GM18519 (cell line): ENCODE results near the gene WDR31.
"Not testable (repeated sequence)": the region's sequence is repeated elsewhere in the genome, so short reads cannot be mapped to it uniquely, and the experiment has no call there.

Source experiments
- ATAC-seq: cut with Tn5 transposase; IDR thresholded peaks from one replicate; pipeline ENCODE4 v1.9.1; 2021; ENCODE audit warnings: mild to moderate bottlenecking, moderate library complexity; ENCODE audit not compliant: unreplicated experiment, low FRiP score

Gene WDR31

GRCh38 chr9:113368982-113369854 lies 29.1 kb upstream of the WDR31 start:
- ATAC-seq = no peak

- ATAC-seq = no peak
These were observed 28.4 kb upstream of the WDR31 start for GRCh38 chr9:113368348-113368981.

GRCh38 chr9:113365652-113366051 lies 25.6 kb upstream of the WDR31 start:
- not testable (repeated sequence) for ATAC-seq

- no peak for ATAC-seq
These were observed 24.9 kb upstream of the WDR31 start for GRCh38 chr9:113364951-113365350.

- ATAC-seq = no peak
These were observed 23.3 kb upstream of the WDR31 start for GRCh38 chr9:113363336-113363735.

GRCh38 chr9:113361304-113362018 lies 21.4 kb upstream of the WDR31 start:
- no peak for ATAC-seq

- no peak for ATAC-seq
These were observed 20.3 kb upstream of the WDR31 start for GRCh38 chr9:113360242-113360842.

- no peak for ATAC-seq
These were observed 19.3 kb upstream of the WDR31 start for GRCh38 chr9:113359385-113359784.

GRCh38 chr9:113356686-113357292 lies 16.7 kb upstream of the WDR31 start:
- no peak for ATAC-seq

- no peak for ATAC-seq
These were observed 15.0 kb upstream of the WDR31 start for GRCh38 chr9:113355040-113355596.

GRCh38 chr9:113352411-113352810 lies 12.3 kb upstream of the WDR31 start:
- no peak for ATAC-seq

GRCh38 chr9:113352006-113352405 lies 11.9 kb upstream of the WDR31 start:
- ATAC-seq = no peak

- ATAC-seq = no peak
These were observed 10.9 kb upstream of the WDR31 start for GRCh38 chr9:113350937-113351336.

- no peak for ATAC-seq
These were observed 10.1 kb upstream of the WDR31 start for GRCh38 chr9:113350107-113350661.

GRCh38 chr9:113349445-113350094 lies 9.5 kb upstream of the WDR31 start, which contains the start of gene BSPRY:
BSPRY (plus strand) TSS chr9:113349541; CDS start chr9:113349580, 39 bp downstream.
- no peak for ATAC-seq

GRCh38 chr9:113349066-113349444 lies 9.0 kb upstream of the WDR31 start:
- ATAC-seq = no peak

GRCh38 chr9:113348437-113348836 lies 8.4 kb upstream of the WDR31 start:
- no peak for ATAC-seq

- ATAC-seq = no peak
These were observed 5.6 kb upstream of the WDR31 start for GRCh38 chr9:113345671-113346070.

- no peak for ATAC-seq
These were observed 5.1 kb upstream of the WDR31 start for GRCh38 chr9:113345190-113345589.
